LoVo (cell line): ENCODE data around the gene PPM1L.
A peak's percentile ranks its signal among the peaks of the same experiment; 100 is the strongest.
"Not testable (repeated sequence)": the region's sequence is repeated elsewhere in the genome, so short reads cannot be mapped to it uniquely, and the experiment has no call there.

ENCODE experiments used
- DNase-seq: peaks from one replicate; pipeline ENCODE4 v3.0.0-alpha.2; 2016; ENCODE audit warnings: low spot score

PPM1L gene

GRCh38 chr3:160755776-160756304 is at the start of gene PPM1L:
PPM1L (plus strand) TSS chr3:160756231.
- DNase-seq: peak; percentile 54

- DNase-seq: peak; percentile 56
Measured at GRCh38 chr3:160707187-160707794, 48.7 kb upstream of the PPM1L start.

- DNase-seq: no peak
Measured at GRCh38 chr3:160709477-160710182, 46.4 kb upstream of the PPM1L start.

- not testable (repeated sequence) for DNase-seq
Measured at GRCh38 chr3:160713144-160713543, 42.9 kb upstream of the PPM1L start.

GRCh38 chr3:160719710-160720109 is 36.3 kb upstream of the PPM1L start:
- no peak for DNase-seq

GRCh38 chr3:160720123-160720746 is 35.8 kb upstream of the PPM1L start:
- DNase-seq: no peak

GRCh38 chr3:160722331-160722730 is 33.7 kb upstream of the PPM1L start:
- no peak for DNase-seq

GRCh38 chr3:160725338-160725737 is 30.7 kb upstream of the PPM1L start:
- no peak for DNase-seq

GRCh38 chr3:160735826-160736225 is 20.2 kb upstream of the PPM1L start:
- DNase-seq: no peak

- DNase-seq: no peak
Measured at GRCh38 chr3:160738048-160738447, 18.0 kb upstream of the PPM1L start.

- DNase-seq: no peak
Measured at GRCh38 chr3:160739079-160739478, 17.0 kb upstream of the PPM1L start.

GRCh38 chr3:160746976-160747375 is 9.1 kb upstream of the PPM1L start:
- no peak for DNase-seq

GRCh38 chr3:160747422-160747821 is 8.6 kb upstream of the PPM1L start:
- no peak for DNase-seq

GRCh38 chr3:160748231-160748630 is 7.8 kb upstream of the PPM1L start:
- DNase-seq: no peak

GRCh38 chr3:160748787-160749186 is 7.2 kb upstream of the PPM1L start:
- DNase-seq: no peak

- no peak for DNase-seq
Measured at GRCh38 chr3:160753953-160754352, 2.1 kb upstream of the PPM1L start.

GRCh38 chr3:160754371-160754854 is 1.6 kb upstream of the PPM1L start:
- DNase-seq: peak; percentile 23

- DNase-seq: peak; percentile 91
Measured at GRCh38 chr3:160754855-160755747, 930 bp upstream of the PPM1L start.

GRCh38 chr3:160757233-160758106 is 1.4 kb downstream of the PPM1L start:
- DNase-seq: no peak

- DNase-seq: no peak
Measured at GRCh38 chr3:160758929-160759577, 3.0 kb downstream of the PPM1L start.
